ENCODE results near the gene LRIG1.

Gene LRIG1

GRCh38 chr3:66469220-66469640 is 31.6 kb downstream of the LRIG1 start:
- no peak overlapping the region for H3K4me3 ChIP-seq (ENCODE audit: low read depth, low read length)
- no peaks in the 10 kb centered on the region for H3K36me3 ChIP-seq (ENCODE audit: control insufficient read depth in 2 of 2, insufficient read depth in 1 of 2, low read length in 2 of 2)
- CTCF ChIA-PET: interaction anchor here (1.1 kb wide), 1 partner anchor 61 kb away, joined by 3 read pairs; no protein-coding TSS in a partner anchor
- no peaks in the 10 kb centered on the region for H3K9me3 ChIP-seq (ENCODE audit: control insufficient read depth, insufficient read depth, low read depth, low read length)
- H3K27ac ChIP-seq (ENCODE audit: extremely low read depth, low read depth, low read length): no peak overlapping the region
- POLR2A ChIA-PET: no interaction called here
- peaks cover 17% of the 10 kb centered on the region; the same call in 1 of the 2 replicates for H3K4me1 ChIP-seq (ENCODE audit: control insufficient read depth, insufficient read depth, low read length)
- TF ChIP-seq ZNF513 (tag by site-specific recombination; IDR thresholded peaks at IDR 0.05) (no peak), ZNF791 (tag by site-specific recombination; IDR thresholded peaks at IDR 0.05) (no peak), ZNF701 (tag by site-specific recombination; IDR thresholded peaks at IDR 0.05) (no peak), ZNF664 (tag by site-specific recombination; IDR thresholded peaks at IDR 0.05) (peak; percentile 69; the same call in 1 of the 2 replicates)

GRCh38 chr3:66467996-66468735 is 32.7 kb downstream of the LRIG1 start:
- POLR2A ChIA-PET: no interaction called here
- Histone ChIP-seq H3K27ac (ENCODE audit: extremely low read depth, low read depth, low read length) (no peak overlapping the region), H3K9me3 (ENCODE audit: control insufficient read depth, insufficient read depth, low read depth, low read length) (no peaks in the 10 kb centered on the region), H3K4me3 (ENCODE audit: low read depth, low read length) (no peak overlapping the region), H3K4me1 (ENCODE audit: control insufficient read depth, insufficient read depth, low read length) (peaks cover 22% of the 10 kb centered on the region), H3K36me3 (ENCODE audit: control insufficient read depth in 2 of 2, insufficient read depth in 1 of 2, low read length in 2 of 2) (no peaks in the 10 kb centered on the region)
- CTCF ChIA-PET: no interaction called here
- TF ChIP-seq ZNF76 (tag by site-specific recombination; IDR thresholded peaks at IDR 0.05; ENCODE audit: borderline replicate concordance, low read depth): no peak
- TF ChIP-seq ZIC2 (tag by site-specific recombination; IDR thresholded peaks at IDR 0.05): no peak
- TF ChIP-seq ZBTB20 (tag by site-specific recombination; IDR thresholded peaks at IDR 0.05): no peak
- no peak for TF ChIP-seq ZNF830 (tag by site-specific recombination; IDR thresholded peaks at IDR 0.05; ENCODE audit: low read depth)
- TF ChIP-seq, protein P1, sequence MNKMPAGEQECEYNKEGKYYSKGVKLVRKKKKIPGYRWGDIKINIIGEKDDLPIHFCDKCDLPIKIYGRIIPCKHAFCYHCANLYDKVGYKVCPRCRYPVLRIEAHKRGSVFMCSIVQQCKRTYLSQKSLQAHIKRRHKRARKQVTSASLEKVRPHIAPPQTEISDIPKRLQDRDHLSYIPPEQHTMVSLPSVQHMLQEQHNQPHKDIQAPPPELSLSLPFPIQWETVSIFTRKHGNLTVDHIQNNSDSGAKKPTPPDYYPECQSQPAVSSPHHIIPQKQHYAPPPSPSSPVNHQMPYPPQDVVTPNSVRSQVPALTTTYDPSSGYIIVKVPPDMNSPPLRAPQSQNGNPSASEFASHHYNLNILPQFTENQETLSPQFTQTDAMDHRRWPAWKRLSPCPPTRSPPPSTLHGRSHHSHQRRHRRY (tag by site-specific recombination; IDR thresholded peaks at IDR 0.05): no peak
- no peak for TF ChIP-seq SP3 (tag by site-specific recombination; IDR thresholded peaks at IDR 0.05)
- no peak for TF ChIP-seq ZBTB7A (tag by site-specific recombination; IDR thresholded peaks at IDR 0.05; ENCODE audit: low read depth)
- no peak for TF ChIP-seq ZBTB6 (tag by site-specific recombination; IDR thresholded peaks at IDR 0.05)
- no peak for TF ChIP-seq ZNF239 (tag by site-specific recombination; IDR thresholded peaks at IDR 0.05)
- TF ChIP-seq ZNF692 (tag by site-specific recombination; IDR thresholded peaks at IDR 0.05): no peak

GRCh38 chr3:66466606-66467270 is 34.1 kb downstream of the LRIG1 start:
- Histone ChIP-seq H3K4me1 (ENCODE audit: control insufficient read depth, insufficient read depth, low read length) (peaks cover 14% of the 10 kb centered on the region), H3K36me3 (ENCODE audit: control insufficient read depth in 2 of 2, insufficient read depth in 1 of 2, low read length in 2 of 2) (peaks cover 0 to 4% of the 10 kb centered on the region in 2 experiments; a peak in 1 of 3 replicates), H3K9me3 (ENCODE audit: control insufficient read depth, insufficient read depth, low read depth, low read length) (no peaks in the 10 kb centered on the region), H3K27ac (ENCODE audit: extremely low read depth, low read depth, low read length) (no peak overlapping the region), H3K4me3 (ENCODE audit: low read depth, low read length) (no peak overlapping the region)
- TF ChIP-seq ZNF175 (tag by site-specific recombination; IDR thresholded peaks at IDR 0.05): no peak
- no peak for TF ChIP-seq ZNF560 (tag by site-specific recombination; IDR thresholded peaks at IDR 0.05; ENCODE audit: borderline replicate concordance)
- no peak for TF ChIP-seq ZBTB8A (tag by site-specific recombination; IDR thresholded peaks at IDR 0.05)
- TF ChIP-seq SCRT2 (tag by site-specific recombination; IDR thresholded peaks at IDR 0.05): no peak
- TF ChIP-seq ATF2 (tag by site-specific recombination; IDR thresholded peaks at IDR 0.05; ENCODE audit: low read depth): no peak
- CTCF ChIA-PET: no interaction called here
- POLR2A ChIA-PET: no interaction called here
